Suprapubic skin (tissue), 4 donors: ENCODE data around the gene DSTN. TPM values are rescaled to one million over a fixed set of nuclear protein-coding genes. Genes with fewer than 3 reads are reported as not detected.

Experiments
- DNase-seq, 2 donors: peaks; one replicate each; pipeline ENCODE4 v3.0.0-alpha.2; 2019; ENCODE audit warnings: low spot score in 2 of 2
- H3K27ac ChIP-seq: fragments of 200-600 bp; sonication (generic); one replicate; pipeline ENCODE4 v1.5.1; 2019
- H3K27me3 ChIP-seq: fragments of 200-600 bp; sonication (generic); one replicate; pipeline ENCODE4 v1.5.1; 2019
- H3K36me3 ChIP-seq: fragments of 200-600 bp; sonication (generic); one replicate; pipeline ENCODE4 v1.5.1; 2019
- H3K4me1 ChIP-seq: fragments of 200-600 bp; sonication (generic); one replicate; pipeline ENCODE4 v1.5.1; 2019
- H3K4me3 ChIP-seq: fragments of 200-600 bp; sonication (generic); one replicate; pipeline ENCODE4 v1.5.1; 2019; ENCODE audit warnings: mild to moderate bottlenecking
- H3K9me3 ChIP-seq: fragments of 200-600 bp; sonication (generic); one replicate; pipeline ENCODE4 v1.5.1; 2019
- EP300 ChIP-seq: sonication (generic); formaldehyde crosslinking; IDR thresholded peaks from one replicate; pipeline ENCODE4 v1.6.1; 2017; ENCODE audit warnings: antibody characterized with exemption
- POLR2A ChIP-seq, 2 donors: fragments of 450-650 bp; IDR thresholded peaks; one replicate each; pipeline ENCODE4 v1.6.1; 2017; ENCODE audit warnings: antibody characterized with exemption in 2 of 2, mild to moderate bottlenecking in 2 of 2, moderate library complexity in 2 of 2
- POLR2AphosphoS5 ChIP-seq, 3 donors: sonication (generic); formaldehyde crosslinking; IDR thresholded peaks; one replicate each; pipeline ENCODE4 v1.6.1; 2017; ENCODE audit warnings: antibody characterized with exemption in 3 of 3
- WGBS: methylation state at CpG from one replicate; pipeline ENCODE4 v1.1.5; 2018; 5-methylcytosine and 5-hydroxymethylcytosine counted together
- total RNA-seq, 4 donors: library from RNA; depleted of rRNA; stranded (reverse); fragments of >200 nt; gene quantifications; one replicate each; pipeline ENCODE4 v1.1.0, GENCODE V29; 2016
- TF ChIP-seq, protein P1 (sequence below), 2 donors: fragments of 200-600 bp in 1 of 2; fragments of 450-650 bp in 1 of 2; sonication (generic) in 1 of 2; IDR thresholded peaks; one replicate each; pipeline ENCODE4 v1.5.1; 2016 to 2019; ENCODE audit warnings: antibody characterized with exemption in 2 of 2, mild to moderate bottlenecking in 1 of 2, moderate library complexity in 1 of 2

DSTN gene
- total RNA-seq, 4 donors from 2014 or later: 186 to 301 (median 258) TPM

DNA sequence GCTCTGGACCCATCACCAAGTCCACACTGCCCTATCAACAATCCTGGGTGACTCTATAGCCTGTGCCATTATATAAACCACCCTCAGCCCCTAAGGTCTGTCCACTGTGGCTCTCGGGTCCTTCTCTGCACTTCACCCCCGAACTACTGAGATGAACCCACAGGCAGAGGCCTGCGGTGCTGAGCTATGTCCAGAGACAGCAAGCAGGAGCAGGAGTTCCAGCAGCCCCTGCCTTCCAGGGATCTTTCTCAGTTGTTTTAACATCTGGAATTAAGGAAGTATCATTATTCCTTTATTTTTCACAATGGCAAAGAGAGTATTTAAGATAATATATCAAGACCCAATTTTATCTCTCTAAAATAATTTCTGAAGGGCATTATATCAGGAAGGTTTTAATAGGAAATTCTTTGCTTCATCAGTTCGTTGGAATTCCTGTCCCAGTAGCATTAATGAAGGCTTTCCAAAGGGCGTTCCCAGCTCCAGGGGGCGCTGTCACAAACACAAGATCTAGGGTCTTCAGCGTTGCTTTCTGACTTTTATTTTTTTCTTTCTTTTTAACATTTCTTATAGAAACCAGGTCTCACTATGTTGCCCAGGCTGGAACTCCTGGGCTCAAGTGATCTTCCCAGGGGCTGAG, 84.9 kb downstream of the DSTN start:
- Histone ChIP-seq H3K4me1 (peaks cover 29% of the 10 kb centered on the region), H3K9me3 (no peaks in the 10 kb centered on the region), H3K27me3 (no peaks in the 10 kb centered on the region), H3K4me3 (no peak overlapping the region), H3K36me3 (peaks cover 24% of the 10 kb centered on the region), H3K27ac (no peak overlapping the region)
- 62% methylated on average over 7 of the region's 7 CpGs for WGBS
- peak in 1 of 2 donors; percentile 72 for DNase-seq
- TF ChIP-seq POLR2AphosphoS5 (IDR thresholded peaks at IDR 0.05): no peak
- TF ChIP-seq, protein P1, sequence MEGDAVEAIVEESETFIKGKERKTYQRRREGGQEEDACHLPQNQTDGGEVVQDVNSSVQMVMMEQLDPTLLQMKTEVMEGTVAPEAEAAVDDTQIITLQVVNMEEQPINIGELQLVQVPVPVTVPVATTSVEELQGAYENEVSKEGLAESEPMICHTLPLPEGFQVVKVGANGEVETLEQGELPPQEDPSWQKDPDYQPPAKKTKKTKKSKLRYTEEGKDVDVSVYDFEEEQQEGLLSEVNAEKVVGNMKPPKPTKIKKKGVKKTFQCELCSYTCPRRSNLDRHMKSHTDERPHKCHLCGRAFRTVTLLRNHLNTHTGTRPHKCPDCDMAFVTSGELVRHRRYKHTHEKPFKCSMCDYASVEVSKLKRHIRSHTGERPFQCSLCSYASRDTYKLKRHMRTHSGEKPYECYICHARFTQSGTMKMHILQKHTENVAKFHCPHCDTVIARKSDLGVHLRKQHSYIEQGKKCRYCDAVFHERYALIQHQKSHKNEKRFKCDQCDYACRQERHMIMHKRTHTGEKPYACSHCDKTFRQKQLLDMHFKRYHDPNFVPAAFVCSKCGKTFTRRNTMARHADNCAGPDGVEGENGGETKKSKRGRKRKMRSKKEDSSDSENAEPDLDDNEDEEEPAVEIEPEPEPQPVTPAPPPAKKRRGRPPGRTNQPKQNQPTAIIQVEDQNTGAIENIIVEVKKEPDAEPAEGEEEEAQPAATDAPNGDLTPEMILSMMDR (IDR thresholded peaks at IDR 0.05): peak; percentile 16 to 48

DNA sequence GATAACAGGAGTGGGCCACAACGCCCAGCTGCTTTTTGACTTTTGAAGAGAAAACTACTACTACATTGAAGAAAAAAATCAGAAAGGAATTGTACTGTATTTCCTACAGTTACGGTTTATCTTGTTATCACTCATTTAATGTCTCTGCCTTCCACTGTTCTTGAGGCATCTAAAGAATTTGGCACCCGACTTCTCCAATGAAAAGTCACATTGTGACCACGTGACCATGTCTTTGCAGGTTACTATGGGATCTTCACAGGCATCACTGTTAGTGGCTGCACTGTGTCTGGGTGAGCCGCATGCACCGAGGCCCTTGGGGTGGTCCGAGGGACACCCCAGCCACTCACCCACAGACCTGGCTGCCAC, 85.4 kb downstream of the DSTN start:
- H3K27me3 ChIP-seq: no peaks in the 10 kb centered on the region
- H3K36me3 ChIP-seq: peaks cover 25% of the 10 kb centered on the region
- no peak overlapping the region for H3K4me3 ChIP-seq
- H3K9me3 ChIP-seq: no peaks in the 10 kb centered on the region
- H3K27ac ChIP-seq: no peak overlapping the region
- peaks cover 24% of the 10 kb centered on the region for H3K4me1 ChIP-seq
- WGBS: 78% methylated on average over 7 of the region's 7 CpGs
- TF ChIP-seq EP300 (no peak), POLR2AphosphoS5 (IDR thresholded peaks at IDR 0.05) (no peak), POLR2A (IDR thresholded peaks at IDR 0.05) (no peak)
- TF ChIP-seq, protein P1 (IDR thresholded peaks at IDR 0.05): no peak
- no peak for DNase-seq

DNA sequence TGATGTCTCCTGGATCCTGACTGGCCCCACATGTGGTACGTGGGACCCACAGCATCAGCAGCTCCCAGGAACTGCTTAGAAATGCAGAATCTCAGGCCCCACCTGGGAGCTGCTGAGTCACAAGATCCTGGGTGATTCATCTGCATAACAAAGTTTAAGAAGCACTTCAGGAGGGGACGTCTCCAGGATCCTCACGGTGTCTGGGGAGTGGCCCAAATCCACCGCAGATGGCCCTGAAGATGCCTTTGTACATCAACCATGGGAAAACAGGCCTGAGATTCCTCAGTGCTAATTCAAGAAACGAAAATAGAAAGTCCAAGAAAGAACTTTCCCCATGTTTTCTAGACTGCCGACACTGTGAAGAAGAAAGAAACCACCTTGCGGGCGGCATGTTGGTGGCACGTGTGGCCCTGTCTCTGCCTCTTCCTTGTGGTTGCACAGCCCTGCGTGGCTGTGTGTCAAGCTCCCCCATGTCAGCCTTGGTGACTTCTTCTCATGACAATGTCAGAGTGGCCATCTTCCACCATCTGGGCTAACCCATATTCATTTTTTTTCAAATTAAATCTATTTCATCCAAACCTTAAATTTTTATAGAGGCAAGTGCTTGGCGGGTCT, 86.1 kb downstream of the DSTN start:
- no peak overlapping the region for H3K4me3 ChIP-seq
- peaks cover 24% of the 10 kb centered on the region for H3K4me1 ChIP-seq
- TF ChIP-seq EP300: no peak
- TF ChIP-seq POLR2A (IDR thresholded peaks at IDR 0.05): no peak
- no peak for TF ChIP-seq POLR2AphosphoS5 (IDR thresholded peaks at IDR 0.05)
- TF ChIP-seq, protein P1 (IDR thresholded peaks at IDR 0.05): no peak
- peaks cover 25% of the 10 kb centered on the region for H3K36me3 ChIP-seq
- H3K27ac ChIP-seq: no peak overlapping the region
- no peaks in the 10 kb centered on the region for H3K9me3 ChIP-seq
- 88% methylated on average over 11 of the region's 11 CpGs for WGBS
- H3K27me3 ChIP-seq: no peaks in the 10 kb centered on the region
- DNase-seq: peak in 1 of 2 donors; percentile 34

DNA sequence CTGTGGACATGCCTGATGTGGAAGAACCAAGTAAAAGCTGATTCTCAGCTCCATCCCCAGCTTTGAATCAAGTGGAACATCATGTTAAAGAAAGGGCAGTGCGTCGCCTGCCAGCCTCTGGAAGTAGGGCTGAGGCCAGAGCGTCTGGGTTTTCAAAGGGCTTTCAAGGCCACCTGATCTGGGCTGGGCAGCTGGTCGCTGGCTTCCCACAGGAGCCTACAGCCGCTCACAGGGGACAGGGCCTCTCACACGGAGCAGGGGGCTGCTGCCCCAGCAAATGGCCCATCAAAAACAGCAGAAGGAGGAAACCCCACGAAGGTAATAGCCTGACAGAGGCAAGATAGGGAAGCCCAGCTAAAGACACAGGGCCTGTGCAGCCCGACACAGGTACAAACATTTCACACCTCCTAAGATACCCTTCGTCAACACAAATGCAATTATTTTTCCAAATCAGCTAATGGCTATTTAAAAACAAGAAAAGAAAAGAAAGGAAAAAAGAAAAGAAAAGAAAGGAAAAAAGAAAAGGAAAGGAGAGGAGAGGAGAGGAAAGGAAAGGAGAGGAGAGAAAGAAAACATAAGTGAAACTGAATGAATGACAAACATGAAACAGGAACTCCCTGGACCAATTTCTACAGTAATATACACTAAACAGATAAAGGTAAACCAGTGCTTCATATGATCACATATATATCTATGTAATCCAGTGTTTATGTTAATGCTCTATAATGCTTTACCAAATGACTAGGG, 87.4 kb downstream of the DSTN start:
- Histone ChIP-seq H3K27ac (no peak overlapping the region), H3K4me3 (no peak overlapping the region), H3K27me3 (no peaks in the 10 kb centered on the region), H3K36me3 (peaks cover 25% of the 10 kb centered on the region), H3K4me1 (peaks cover 23% of the 10 kb centered on the region), H3K9me3 (no peaks in the 10 kb centered on the region)
- peak in 1 of 2 donors; percentile 39 for DNase-seq
- TF ChIP-seq, protein P1 (IDR thresholded peaks at IDR 0.05): no peak
- no peak for TF ChIP-seq POLR2A (IDR thresholded peaks at IDR 0.05)
- TF ChIP-seq EP300: no peak
- no peak for TF ChIP-seq POLR2AphosphoS5 (IDR thresholded peaks at IDR 0.05)
- WGBS: 88% methylated on average over 9 of the region's 9 CpGs
